Lower lobe of right lung (tissue), 2 donors: ENCODE measurements around the gene NEMP1. TPM values are rescaled to one million over a fixed set of nuclear protein-coding genes. Genes with fewer than 3 reads are reported as not detected.

ENCODE experiments used
- ATAC-seq, 2 donors: fragments of 200-7000 bp; cut with Tn5 transposase; one replicate each; pipeline ENCODE4 v1.9.1; 2020 to 2022; ENCODE audit warnings: mild to moderate bottlenecking in 2 of 2, moderate library complexity in 2 of 2
- DNase-seq: peaks from one replicate; pipeline ENCODE4 v3.0.0-alpha.2; 2020
- H3K27ac ChIP-seq: fragments of 200-600 bp; one replicate; pipeline ENCODE4 v1.8.0; 2022
- H3K27me3 ChIP-seq: fragments of 200-600 bp; one replicate; pipeline ENCODE4 v1.8.0; 2022; ENCODE audit warnings: low read depth
- H3K36me3 ChIP-seq: fragments of 200-600 bp; one replicate; pipeline ENCODE4 v1.8.0; 2022; ENCODE audit warnings: mild to moderate bottlenecking
- H3K4me1 ChIP-seq: fragments of 200-600 bp; one replicate; pipeline ENCODE4 v1.8.0; 2022
- H3K4me3 ChIP-seq: fragments of 200-600 bp; one replicate; pipeline ENCODE4 v1.8.0; 2022; ENCODE audit warnings: mild to moderate bottlenecking
- H3K9me3 ChIP-seq: fragments of 200-600 bp; one replicate; pipeline ENCODE4 v1.8.0; 2022
- intact Hi-C: fragments of 100-400 bp; cut with DNase I; formaldehyde crosslinking; loops from one replicate; pipeline ENCODE4 v1.11.0; 2022
- total RNA-seq: library from RNA; stranded (reverse); fragmentation: NEBNext Ultra II Directional; extraction: Animal tissue kit (Norgen Biotek cat#: 25700); gene quantifications from one replicate; pipeline ENCODE4 v1.2.1, GENCODE V29; 2021
- TF ChIP-seq, protein P1 (sequence below): fragments of 200-600 bp; IDR thresholded peaks from one replicate; pipeline ENCODE4 v1.8.0; 2022; ENCODE audit warnings: antibody characterized with exemption, mild to moderate bottlenecking
- donor health status: DM: no; HTN: yes; CAD: no; lungs with severe emphysema.

The NEMP1 gene
- total RNA-seq, 1 donor from 2014 or later: 19.1 TPM

DNA sequence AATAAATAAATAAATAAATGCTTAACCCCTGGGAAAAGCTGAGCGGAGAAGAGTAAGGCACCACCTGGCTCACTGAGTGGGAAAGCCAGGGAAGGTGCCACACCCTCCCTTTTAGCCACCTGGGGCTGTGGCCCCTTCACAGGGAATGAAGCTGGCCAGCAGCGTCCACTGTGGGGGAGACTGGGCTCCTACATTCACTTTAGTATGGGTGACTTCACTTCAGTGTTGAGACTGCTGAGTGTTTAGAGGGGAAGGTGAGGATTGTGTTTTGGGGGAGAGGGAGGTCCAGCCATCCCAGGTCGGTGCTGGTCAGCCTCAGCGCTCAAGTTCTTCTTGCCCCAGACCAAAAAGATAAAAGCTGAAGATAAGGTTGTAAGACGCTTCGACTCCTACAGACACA is 11.9 kb upstream of the NEMP1 start:
- H3K27ac ChIP-seq: peak overlapping the region; percentile 88
- peaks cover 64% of the 10 kb centered on the region for H3K4me1 ChIP-seq
- DNase-seq (no peak), ATAC-seq (no peak)
- TF ChIP-seq, protein P1, sequence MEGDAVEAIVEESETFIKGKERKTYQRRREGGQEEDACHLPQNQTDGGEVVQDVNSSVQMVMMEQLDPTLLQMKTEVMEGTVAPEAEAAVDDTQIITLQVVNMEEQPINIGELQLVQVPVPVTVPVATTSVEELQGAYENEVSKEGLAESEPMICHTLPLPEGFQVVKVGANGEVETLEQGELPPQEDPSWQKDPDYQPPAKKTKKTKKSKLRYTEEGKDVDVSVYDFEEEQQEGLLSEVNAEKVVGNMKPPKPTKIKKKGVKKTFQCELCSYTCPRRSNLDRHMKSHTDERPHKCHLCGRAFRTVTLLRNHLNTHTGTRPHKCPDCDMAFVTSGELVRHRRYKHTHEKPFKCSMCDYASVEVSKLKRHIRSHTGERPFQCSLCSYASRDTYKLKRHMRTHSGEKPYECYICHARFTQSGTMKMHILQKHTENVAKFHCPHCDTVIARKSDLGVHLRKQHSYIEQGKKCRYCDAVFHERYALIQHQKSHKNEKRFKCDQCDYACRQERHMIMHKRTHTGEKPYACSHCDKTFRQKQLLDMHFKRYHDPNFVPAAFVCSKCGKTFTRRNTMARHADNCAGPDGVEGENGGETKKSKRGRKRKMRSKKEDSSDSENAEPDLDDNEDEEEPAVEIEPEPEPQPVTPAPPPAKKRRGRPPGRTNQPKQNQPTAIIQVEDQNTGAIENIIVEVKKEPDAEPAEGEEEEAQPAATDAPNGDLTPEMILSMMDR: no peak
- no peaks in the 10 kb centered on the region for H3K27me3 ChIP-seq
- no peaks in the 10 kb centered on the region for H3K9me3 ChIP-seq
- intact Hi-C loops: no loop called here
- peak overlapping the region; percentile 94 for H3K4me3 ChIP-seq
- H3K36me3 ChIP-seq: peaks cover 45% of the 10 kb centered on the region

DNA sequence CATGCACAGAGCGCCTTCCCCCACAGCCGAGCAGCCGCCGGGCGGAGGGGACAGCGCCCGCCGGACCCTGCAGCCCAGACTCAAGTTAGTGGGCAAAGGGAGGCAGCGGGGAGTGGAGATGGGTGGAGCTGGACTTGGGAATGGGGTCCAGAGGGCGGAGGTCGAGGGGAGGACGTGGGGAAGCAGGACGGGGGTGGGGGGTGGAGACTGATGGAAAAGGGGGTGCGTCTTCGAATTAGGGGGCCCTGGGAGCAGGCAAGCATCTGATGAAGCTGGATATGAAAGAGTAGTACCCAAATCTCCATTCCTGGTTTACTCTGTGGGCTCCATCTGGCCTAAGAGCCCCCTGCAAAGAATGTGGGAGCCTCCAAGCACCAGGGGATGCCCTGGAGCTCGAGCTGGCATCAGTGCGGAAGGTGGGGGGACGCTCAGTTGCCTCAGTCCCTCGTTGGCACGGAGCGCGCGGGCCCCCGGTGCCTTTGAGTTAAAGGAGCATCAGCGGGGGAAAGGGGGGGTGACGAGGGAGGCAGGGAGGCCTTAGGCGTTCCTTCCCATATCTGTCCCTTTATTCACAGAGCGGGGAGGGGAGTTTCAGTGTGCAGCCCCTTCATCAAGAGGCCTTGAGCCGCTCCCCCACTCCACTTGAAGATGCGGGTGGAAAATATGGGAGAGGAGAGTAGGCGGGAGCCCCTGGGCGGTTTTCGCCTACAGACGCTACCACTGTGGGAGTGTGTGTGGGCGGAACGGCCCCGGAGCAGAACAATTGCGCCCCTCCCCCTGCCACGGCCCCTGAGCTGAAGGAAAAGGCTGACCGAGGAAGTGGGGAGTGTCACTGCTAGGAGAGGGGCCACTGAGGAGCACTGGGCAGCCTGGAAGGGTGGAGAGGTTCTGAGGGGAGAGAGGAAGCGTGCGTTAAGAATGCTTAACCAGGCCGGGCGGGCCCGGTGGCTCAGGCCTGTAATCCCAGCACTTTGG is 11.0 kb upstream of the NEMP1 start:
- Histone ChIP-seq H3K27ac (peak overlapping the region; percentile 88), H3K27me3 (no peaks in the 10 kb centered on the region), H3K4me1 (peaks cover 66% of the 10 kb centered on the region), H3K4me3 (peak overlapping the region; percentile 94), H3K36me3 (peaks cover 36% of the 10 kb centered on the region), H3K9me3 (no peaks in the 10 kb centered on the region)
- peak; percentile 9 to 15 for ATAC-seq
- peak; percentile 88 for DNase-seq
- TF ChIP-seq, protein P1: no peak
- intact Hi-C loops: no loop called here

DNA sequence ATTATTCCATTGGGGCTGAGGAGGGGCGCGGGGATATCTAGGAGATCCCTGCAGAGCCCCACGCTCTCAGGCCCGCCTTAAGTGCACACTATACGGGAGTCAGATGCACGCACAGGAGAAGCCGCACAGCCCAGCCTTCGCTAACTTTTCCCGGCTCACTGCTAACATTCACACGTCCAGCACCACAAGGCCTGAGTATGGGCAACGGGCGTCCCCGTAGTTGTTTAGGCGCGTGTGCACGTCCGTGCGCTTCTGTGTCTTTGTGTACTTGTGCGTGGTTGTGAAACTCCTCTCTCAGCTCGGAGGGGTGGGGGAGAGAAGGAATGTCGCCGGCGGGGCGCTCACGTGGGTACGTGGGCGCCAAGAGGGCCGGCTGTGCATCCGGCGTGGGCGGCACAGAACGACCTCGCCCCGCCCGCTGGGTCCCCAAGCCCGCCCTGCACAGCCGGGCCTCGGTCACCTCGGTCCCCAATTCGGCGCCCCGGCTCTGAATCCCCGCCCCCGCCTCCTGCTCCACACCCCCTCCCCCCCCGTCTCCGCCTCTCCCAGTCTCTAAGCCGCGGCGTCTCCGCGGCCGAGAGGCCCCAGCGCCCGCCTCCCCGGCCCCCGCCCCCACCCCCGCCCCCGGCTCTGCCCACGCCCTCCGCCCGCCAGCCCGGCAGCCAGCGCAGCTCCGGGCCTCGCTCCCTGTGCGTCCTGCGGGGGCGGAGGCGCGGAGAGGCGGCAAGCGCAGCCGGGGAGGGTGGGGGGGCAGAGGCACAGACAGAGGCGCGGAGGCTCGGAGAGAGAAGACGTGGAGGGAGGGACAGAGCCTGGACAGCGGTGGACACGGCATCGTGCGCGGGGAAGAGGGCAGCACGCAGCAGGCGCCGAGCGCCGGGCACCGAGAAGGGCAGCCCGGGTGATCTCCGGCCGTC is 10.0 kb upstream of the NEMP1 start, which contains the start of gene NAB2:
Gene NAB2 (plus strand): TSS at position 761 of the 917 bp plus-strand sequence. CDS start 158 bp downstream, outside the sequence.
- Histone ChIP-seq H3K4me3 (peak within 1 kb of the TSS; percentile 94), H3K27ac (peak within 1 kb of the TSS; percentile 99), H3K4me1 (peaks cover 57% of the 10 kb centered on the region), H3K27me3 (no peaks in the 10 kb centered on the region), H3K36me3 (peaks cover 29% of the 10 kb centered on the region), H3K9me3 (no peaks in the 10 kb centered on the region)
- peak; percentile 98 for DNase-seq
- intact Hi-C loops: no loop called here
- peak; percentile 79 to 87 for ATAC-seq
- TF ChIP-seq, protein P1: no peak

DNA sequence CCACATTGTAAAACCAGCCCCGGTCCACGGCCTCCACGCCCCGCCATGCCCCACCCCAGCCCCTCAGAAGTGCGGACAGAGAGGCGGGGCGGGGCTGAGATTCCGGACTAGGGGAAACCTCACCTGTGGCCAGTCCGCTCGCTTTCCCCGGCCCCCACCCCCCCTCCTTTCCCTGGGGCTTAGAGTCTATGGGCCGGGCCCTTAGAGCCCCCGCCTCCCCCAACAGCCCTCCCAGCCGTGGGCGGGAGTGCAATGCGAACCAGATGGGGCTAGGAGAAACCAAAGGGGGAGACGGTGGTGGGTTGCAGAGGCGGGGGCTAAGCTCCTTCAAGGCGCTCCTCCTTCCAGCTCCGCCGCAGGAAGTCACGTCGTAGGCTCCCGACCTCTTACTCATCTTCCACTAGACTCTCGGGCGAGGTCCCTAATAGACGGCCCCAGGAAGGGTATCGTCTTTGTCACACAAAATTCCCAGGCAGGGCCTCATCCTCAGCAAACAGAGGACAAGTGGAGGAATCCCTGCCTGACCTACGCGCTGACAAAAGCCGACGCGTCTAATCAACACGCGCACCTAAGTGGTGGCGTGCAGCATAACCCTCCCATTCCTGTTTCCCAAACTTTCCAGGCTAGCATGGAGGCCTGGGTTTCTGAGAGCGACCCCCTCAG is 9.2 kb upstream of the NEMP1 start:
- peaks cover 21% of the 10 kb centered on the region for H3K36me3 ChIP-seq
- H3K4me1 ChIP-seq: peaks cover 49% of the 10 kb centered on the region
- intact Hi-C loops: no loop called here
- peak overlapping the region; percentile 94 for H3K4me3 ChIP-seq
- H3K27me3 ChIP-seq: no peaks in the 10 kb centered on the region
- peak; percentile 66 to 79 for ATAC-seq
- H3K9me3 ChIP-seq: no peaks in the 10 kb centered on the region
- TF ChIP-seq, protein P1: no peak
- peak; percentile 95 for DNase-seq
- H3K27ac ChIP-seq: peak overlapping the region; percentile 99
